Stimulated activated CD4-positive, alpha-beta T cell treated with anti-CD3 and anti-CD28 coated beads, Interleukin-15, amount 100 ng/mL, for 48 hours (primary cell): Measurements from ENCODE around the gene TRIM63.

Experiments used
- DNase-seq, 2 donors: peaks; one replicate each; pipeline ENCODE4 v3.0.0-alpha.2; 2020; ENCODE audit warnings: low read depth in 2 of 2

TRIM63 gene

GRCh38 chr1:26057189-26057588 lies 10.2 kb downstream of the TRIM63 start:
- no peak for DNase-seq

GRCh38 chr1:26055041-26055440 lies 12.4 kb downstream of the TRIM63 start:
- DNase-seq: no peak

- no peak for DNase-seq
Observed at GRCh38 chr1:26053718-26054560, 13.5 kb downstream of the TRIM63 start.

GRCh38 chr1:26050248-26050640 lies 17.2 kb downstream of the TRIM63 start:
- DNase-seq: no peak

- no peak for DNase-seq
Observed at GRCh38 chr1:26049531-26050247, 17.7 kb downstream of the TRIM63 start.

- DNase-seq: no peak
Observed at GRCh38 chr1:26047278-26047874, 20.1 kb downstream of the TRIM63 start.

- DNase-seq: no peak
Observed at GRCh38 chr1:26046246-26047095, 21.0 kb downstream of the TRIM63 start.

GRCh38 chr1:26045722-26046245 lies 21.6 kb downstream of the TRIM63 start, which contains the start of gene SLC30A2:
Gene SLC30A2, minus strand, starts transcription at chr1:26046118. Its CDS starts 222 bp downstream, at chr1:26045896.
- DNase-seq: no peak

- no peak for DNase-seq
Observed at GRCh38 chr1:26044971-26045721, 22.3 kb downstream of the TRIM63 start.

GRCh38 chr1:26044414-26044813 lies 23.0 kb downstream of the TRIM63 start:
- DNase-seq: no peak

GRCh38 chr1:26043765-26044164 lies 23.7 kb downstream of the TRIM63 start:
- no peak for DNase-seq

- no peak for DNase-seq
Observed at GRCh38 chr1:26041978-26042377, 25.5 kb downstream of the TRIM63 start.

GRCh38 chr1:26041401-26041800 lies 26.0 kb downstream of the TRIM63 start:
- DNase-seq: no peak

- no peak for DNase-seq
Observed at GRCh38 chr1:26038904-26039303, 28.5 kb downstream of the TRIM63 start.

- no peak for DNase-seq
Observed at GRCh38 chr1:26038477-26038876, 29.0 kb downstream of the TRIM63 start.

GRCh38 chr1:26037904-26038303 lies 29.5 kb downstream of the TRIM63 start:
- DNase-seq: no peak

- no peak for DNase-seq
Observed at GRCh38 chr1:26036756-26037281, 30.6 kb downstream of the TRIM63 start.

GRCh38 chr1:26035959-26036755 lies 31.3 kb downstream of the TRIM63 start:
- DNase-seq: peak; percentile 28 to 71

GRCh38 chr1:26035203-26035958 lies 32.0 kb downstream of the TRIM63 start:
- peak; percentile 87 to 91 for DNase-seq
